HG03378 (cell line): ENCODE results near the gene PMFBP1.

Experiments used
- ATAC-seq: cut with Tn5 transposase; IDR thresholded peaks from one replicate; pipeline ENCODE4 v1.9.1; 2021; ENCODE audit warnings: mild to moderate bottlenecking, moderate library complexity; ENCODE audit not compliant: unreplicated experiment

Gene PMFBP1

GRCh38 chr16:72189865-72190371 lies 18.0 kb upstream of the PMFBP1 start:
- ATAC-seq = no peak

- ATAC-seq = no peak
Observed at GRCh38 chr16:72188541-72188940, 16.6 kb upstream of the PMFBP1 start.

GRCh38 chr16:72187551-72187950 lies 15.6 kb upstream of the PMFBP1 start:
- no peak for ATAC-seq

GRCh38 chr16:72182976-72183375 lies 11.0 kb upstream of the PMFBP1 start:
- ATAC-seq = no peak

- ATAC-seq = no peak
Observed at GRCh38 chr16:72179204-72179970, 7.4 kb upstream of the PMFBP1 start.

GRCh38 chr16:72174726-72175125 lies 2.8 kb upstream of the PMFBP1 start:
- ATAC-seq = no peak

- no peak for ATAC-seq
Observed at GRCh38 chr16:72173997-72174396, 2.0 kb upstream of the PMFBP1 start.

GRCh38 chr16:72171236-72171635 lies 719 bp downstream of the PMFBP1 start:
- no peak for ATAC-seq

- ATAC-seq = no peak
Observed at GRCh38 chr16:72169708-72170107, 2.2 kb downstream of the PMFBP1 start.

- no peak for ATAC-seq
Observed at GRCh38 chr16:72168365-72168764, 3.6 kb downstream of the PMFBP1 start.

GRCh38 chr16:72166954-72167561 lies 4.9 kb downstream of the PMFBP1 start:
- ATAC-seq = no peak

- ATAC-seq = no peak
Observed at GRCh38 chr16:72166151-72166550, 5.8 kb downstream of the PMFBP1 start.

GRCh38 chr16:72164691-72165090 lies 7.3 kb downstream of the PMFBP1 start:
- ATAC-seq = no peak

GRCh38 chr16:72162105-72162692 lies 9.8 kb downstream of the PMFBP1 start:
- no peak for ATAC-seq

- ATAC-seq = no peak
Observed at GRCh38 chr16:72159801-72160200, 12.2 kb downstream of the PMFBP1 start.

GRCh38 chr16:72159386-72159785 lies 12.6 kb downstream of the PMFBP1 start:
- ATAC-seq = no peak

GRCh38 chr16:72149676-72150464 lies 22.1 kb downstream of the PMFBP1 start:
- no peak for ATAC-seq

- no peak for ATAC-seq
Observed at GRCh38 chr16:72142476-72142875, 29.5 kb downstream of the PMFBP1 start.

GRCh38 chr16:72139908-72140307 lies 32.0 kb downstream of the PMFBP1 start:
- no peak for ATAC-seq

- no peak for ATAC-seq
Observed at GRCh38 chr16:72138064-72138572, 33.8 kb downstream of the PMFBP1 start.
